Measurements from ENCODE around the gene KCNH4. TPM values are rescaled to one million over a fixed set of nuclear protein-coding genes. Genes with fewer than 3 reads are reported as not detected.

The KCNH4 gene
- total and polyA plus RNA-seq, 2 of the 13 experiments (the other 11 are each of a cell fraction or from before 2014, with no cell fraction given): 0.01 to 0.09 TPM

DNA sequence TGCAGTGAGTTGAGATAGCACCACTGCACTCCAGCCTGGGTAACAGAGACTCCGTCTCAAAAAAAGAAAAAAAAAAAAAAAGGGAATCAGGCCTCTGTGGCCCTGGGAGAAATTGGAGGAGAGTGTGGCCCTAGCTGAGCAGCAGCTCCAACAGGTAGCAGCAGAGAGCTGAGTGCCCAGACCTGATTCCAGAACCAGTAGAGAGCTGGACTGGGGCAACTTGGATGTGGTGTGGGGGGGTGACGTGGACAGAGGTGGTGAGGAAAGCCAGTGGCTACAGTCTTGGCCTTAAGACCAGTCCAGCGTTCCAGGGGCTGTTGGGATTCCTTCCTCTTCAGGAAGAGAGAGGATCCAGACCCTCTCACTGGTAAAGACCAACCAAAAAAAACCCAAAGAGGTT lies 56.7 kb downstream of the KCNH4 start:
- Histone ChIP-seq H3K4me2 (ENCODE audit: low read depth, low read length) (no peak overlapping the region), H3K4me1 (ENCODE audit: insufficient read depth, low read length) (peaks cover 20% of the 10 kb centered on the region), H2AFZ (ENCODE audit: low read length) (no peak overlapping the region), H3K79me2 (ENCODE audit: insufficient read depth, low read length) (no peaks in the 10 kb centered on the region), H3K27ac (ENCODE audit: extremely low read length, insufficient read depth, low read length) (no peak overlapping the region), H3K27me3 (ENCODE audit: control insufficient read depth in 1 of 2, insufficient read depth in 2 of 2, low read length in 2 of 2) (no peaks in the 10 kb centered on the region), H3K9me3 (ENCODE audit: low read length) (no peaks in the 10 kb centered on the region), H3K4me3 (replicated peaks in 1 of 3; ENCODE audit: insufficient read depth in 1 of 3, low read depth in 2 of 3, low read length in 3 of 3) (no peak overlapping the region), H4K20me1 (ENCODE audit: insufficient read depth, low read length) (no peaks in the 10 kb centered on the region), H3K36me3 (replicated peaks in 1 of 2; ENCODE audit: control insufficient read depth in 1 of 2, insufficient read depth in 2 of 2, low read length in 2 of 2) (peaks cover 22 to 42% of the 10 kb centered on the region in 2 experiments), H3K9ac (ENCODE audit: insufficient read depth, low read depth, low read length) (no peak overlapping the region)
- DNase-seq (ENCODE audit: low spot score) (no peak), FAIRE-seq (no peak), ATAC-seq (no peak)
- TF ChIP-seq STAG1 (CRISPR knock-in tag; IDR thresholded peaks at IDR 0.05) (0 out of 2 replicates have a peak, but pooled peaks have one; percentile 14), CTCF (CRISPR knock-in tag; IDR thresholded peaks at IDR 0.05) (peak; percentile 38; the same call in 1 of the 2 replicates), SMARCE1 (IDR thresholded peaks at IDR 0.05; ENCODE audit: borderline replicate concordance) (no peak)
- no TSS peak for BruUV-seq (replicated peaks)
- intact Hi-C loops (cut with micrococcal nuclease; ENCODE audit: unreplicated experiment): loop anchor here (5.0 kb wide), 1 partner anchor 33 kb away; no protein-coding TSS in a partner anchor
- ChIA-PET CTCF (ENCODE audit: low intra/inter-chr PET ratio, low total read pairs) (no interaction called here), POLR2A (interaction anchor here (1.0 kb wide), 1 partner anchor 10 kb away, joined by 3 read pairs; no protein-coding TSS in a partner anchor)
- WGBS (ENCODE audit: low lambda C conversion rate): 95% methylated on average over 3 of the region's 3 CpGs
- in situ Hi-C loops (cut with HindIII; ENCODE audit: extremely low pct_ligation_motif_present, low pct_unique_long_range_greater_than_20kb): no loop called here

DNA sequence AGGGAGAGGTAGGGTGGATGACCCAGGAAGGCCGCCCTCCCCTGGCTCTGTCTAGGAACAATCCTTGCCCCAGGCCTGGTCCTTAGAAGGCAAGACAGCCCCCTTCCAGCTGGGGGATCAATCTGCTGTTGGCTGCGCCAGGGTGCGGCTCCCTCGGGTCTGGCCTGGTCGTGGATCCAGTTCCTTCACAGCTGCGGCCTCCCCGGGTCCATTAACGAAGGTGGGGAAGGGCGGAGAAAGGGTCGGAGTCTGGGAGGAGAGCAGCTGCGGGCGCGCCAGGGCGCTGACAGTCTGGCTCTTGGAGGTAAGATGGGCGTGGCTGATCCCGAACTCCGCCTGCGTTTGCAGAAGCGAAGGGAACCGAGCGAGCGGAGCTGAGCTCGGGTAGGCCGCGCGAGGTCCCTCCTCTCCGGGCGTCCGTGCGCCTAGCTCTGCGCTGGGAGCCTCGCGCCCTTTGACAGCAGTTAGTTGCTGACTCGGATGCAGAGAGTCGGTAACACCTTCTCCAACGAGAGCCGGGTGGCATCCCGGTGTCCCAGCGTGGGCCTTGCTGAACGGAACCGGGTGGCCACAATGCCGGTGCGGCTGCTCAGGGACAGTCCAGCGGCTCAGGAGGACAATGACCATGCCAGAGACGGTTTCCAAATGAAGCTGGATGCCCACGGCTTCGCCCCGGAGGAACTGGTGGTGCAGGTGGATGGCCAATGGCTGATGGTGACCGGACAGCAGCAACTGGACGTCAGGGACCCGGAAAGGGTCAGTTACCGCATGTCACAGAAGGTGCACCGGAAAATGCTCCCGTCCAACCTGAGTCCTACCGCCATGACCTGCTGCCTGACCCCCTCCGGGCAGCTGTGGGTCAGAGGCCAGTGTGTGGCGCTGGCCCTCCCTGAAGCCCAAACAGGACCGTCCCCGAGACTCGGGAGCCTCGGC lies 58.3 kb downstream of the KCNH4 start, which contains the start of gene HSPB9:
Gene HSPB9 (plus strand): TSS at position 434 of the 933 bp plus-strand sequence. CDS start 47 bp downstream, at position 481.
- in situ Hi-C loops (cut with HindIII; ENCODE audit: extremely low pct_ligation_motif_present, low pct_unique_long_range_greater_than_20kb): no loop called here
- DNase-seq (ENCODE audit: low spot score) (no peak), ATAC-seq (no peak), FAIRE-seq (no peak)
- BruUV-seq (replicated peaks): no TSS peak
- peak within 1 kb of the TSS in 1 of 3 experiments; percentile 76; a peak in 1 of 6 replicates for H3K4me3 ChIP-seq (replicated peaks in 1 of 3; ENCODE audit: insufficient read depth in 1 of 3, low read depth in 2 of 3, low read length in 3 of 3)
- no peak within 1 kb of the TSS for H2AFZ ChIP-seq (ENCODE audit: low read length)
- no peaks in the 10 kb centered on the region for H4K20me1 ChIP-seq (ENCODE audit: insufficient read depth, low read length)
- no peaks in the 10 kb centered on the region for H3K79me2 ChIP-seq (ENCODE audit: insufficient read depth, low read length)
- H3K36me3 ChIP-seq (replicated peaks in 1 of 2; ENCODE audit: control insufficient read depth in 1 of 2, insufficient read depth in 2 of 2, low read length in 2 of 2): peaks cover 8 to 37% of the 10 kb centered on the region in 2 experiments; a peak in 4 of 5 replicates
- peak within 1 kb of the TSS; percentile 79 for H3K4me2 ChIP-seq (ENCODE audit: low read depth, low read length)
- WGBS (ENCODE audit: low lambda C conversion rate): 97% methylated on average over 53 of the region's 61 CpGs
- H3K9me3 ChIP-seq (ENCODE audit: low read length): no peaks in the 10 kb centered on the region
- ChIA-PET POLR2A (no interaction called here), CTCF (ENCODE audit: low intra/inter-chr PET ratio, low total read pairs) (no interaction called here)
- intact Hi-C loops (cut with micrococcal nuclease; ENCODE audit: unreplicated experiment): loop anchor here (5.0 kb wide), 1 partner anchor 35 kb away; no protein-coding TSS in a partner anchor
- peak within 1 kb of the TSS; percentile 68 for H3K27ac ChIP-seq (ENCODE audit: extremely low read length, insufficient read depth, low read length)
- no peaks in the 10 kb centered on the region for H3K27me3 ChIP-seq (ENCODE audit: control insufficient read depth in 1 of 2, insufficient read depth in 2 of 2, low read length in 2 of 2)
- H3K4me1 ChIP-seq (ENCODE audit: insufficient read depth, low read length): peaks cover 26% of the 10 kb centered on the region
- peak within 1 kb of the TSS; percentile 57; the same call in 1 of the 2 replicates for H3K9ac ChIP-seq (ENCODE audit: insufficient read depth, low read depth, low read length)
- TF ChIP-seq ZNF264 (CRISPR knock-in tag; IDR thresholded peaks at IDR 0.05) (no peak), PCBP1 (IDR thresholded peaks at IDR 0.05; ENCODE audit: borderline replicate concordance, low read depth, low read length) (no peak), MBNL3 (CRISPR knock-in tag; conservative IDR thresholded peaks at IDR 0.05) (no peak), NR2F1 (CRISPR knock-in tag; IDR thresholded peaks at IDR 0.05) (no peak), KLF13 (CRISPR knock-in tag; IDR thresholded peaks at IDR 0.05) (no peak), CREB3 (CRISPR knock-in tag; IDR thresholded peaks at IDR 0.05) (no peak), BATF2 (CRISPR knock-in tag; IDR thresholded peaks at IDR 0.05) (peak; percentile 45; the same call in 1 of the 2 replicates), CEBPB (IDR thresholded peaks at IDR 0.05; ENCODE audit: borderline replicate concordance, low read depth, low read length) (no peak), NFYC (CRISPR knock-in tag; IDR thresholded peaks at IDR 0.05) (no peak), ZNF3 (CRISPR knock-in tag; IDR thresholded peaks at IDR 0.05) (no peak)

Data from HepG2 (cell line).